ENCODE results near the gene COL6A1. TPM values are rescaled to one million over a fixed set of nuclear protein-coding genes. Genes with fewer than 3 reads are reported as not detected.

COL6A1 gene
- total RNA-seq, 1 donor from 2014 or later: 12.6 TPM

- Mint-ChIP-seq H3K27me3 (ENCODE audit: insufficient read depth, low read depth) (peaks cover 9% of the 10 kb centered on the region), H3K27ac (no peak overlapping the region), H3K4me1 (peaks cover 20% of the 10 kb centered on the region), H3K9me3 (peaks cover 8% of the 10 kb centered on the region), H3K36me3 (peaks cover 2% of the 10 kb centered on the region), H3K4me3 (no peak overlapping the region)
- peaks cover 11% of the 10 kb centered on the region for H3K4me1 ChIP-seq
- no peak overlapping the region for H3K27ac ChIP-seq
- H4K20me1 ChIP-seq (ENCODE audit: low read depth): no peaks in the 10 kb centered on the region
- H3K79me2 ChIP-seq (ENCODE audit: low read depth): no peaks in the 10 kb centered on the region
- H3K9me3 ChIP-seq (ENCODE audit: low read depth): no peaks in the 10 kb centered on the region
- no peak overlapping the region for H3K9ac ChIP-seq
- no peak overlapping the region for H3K4me2 ChIP-seq
- no peaks in the 10 kb centered on the region for H3F3A ChIP-seq (ENCODE audit: low read depth)
- DNase-seq (ENCODE audit: low spot score): no peak
- H3K36me3 ChIP-seq: no peaks in the 10 kb centered on the region
- H2AFZ ChIP-seq (replicated peaks): no peak overlapping the region
- H3K27me3 ChIP-seq: no peaks in the 10 kb centered on the region
- no peak for TF ChIP-seq CTCF (IDR thresholded peaks at IDR 0.05)
- no peak for TF ChIP-seq EZH2 (IDR thresholded peaks at IDR 0.05)
- no peak for TF ChIP-seq EZH2phosphoT487 (IDR thresholded peaks at IDR 0.05)
- H3K4me3 ChIP-seq: no peak overlapping the region
Observed at GRCh38 chr21:46051821-46052675, 70.5 kb downstream of the COL6A1 start.

GRCh38 chr21:46052703-46053651 is 71.4 kb downstream of the COL6A1 start:
- no peaks in the 10 kb centered on the region for H3K36me3 ChIP-seq
- H3K4me1 ChIP-seq: peaks cover 11% of the 10 kb centered on the region
- H3K27me3 ChIP-seq: no peaks in the 10 kb centered on the region
- no peak overlapping the region for H3K4me2 ChIP-seq
- H3K9ac ChIP-seq: no peak overlapping the region
- no peaks in the 10 kb centered on the region for H3K79me2 ChIP-seq (ENCODE audit: low read depth)
- Mint-ChIP-seq H3K9me3 (peaks cover 8% of the 10 kb centered on the region), H3K4me1 (peaks cover 25% of the 10 kb centered on the region), H3K27ac (peak overlapping the region; percentile 53), H3K27me3 (ENCODE audit: insufficient read depth, low read depth) (peaks cover 9% of the 10 kb centered on the region), H3K4me3 (no peak overlapping the region), H3K36me3 (peaks cover 2% of the 10 kb centered on the region)
- H4K20me1 ChIP-seq (ENCODE audit: low read depth): no peaks in the 10 kb centered on the region
- no peak for DNase-seq (ENCODE audit: low spot score)
- no peaks in the 10 kb centered on the region for H3F3A ChIP-seq (ENCODE audit: low read depth)
- H3K4me3 ChIP-seq: no peak overlapping the region
- no peak overlapping the region for H2AFZ ChIP-seq (replicated peaks)
- no peaks in the 10 kb centered on the region for H3K9me3 ChIP-seq (ENCODE audit: low read depth)
- no peak overlapping the region for H3K27ac ChIP-seq
- no peak for TF ChIP-seq EZH2 (IDR thresholded peaks at IDR 0.05)
- TF ChIP-seq EZH2phosphoT487 (IDR thresholded peaks at IDR 0.05): no peak
- no peak for TF ChIP-seq CTCF (IDR thresholded peaks at IDR 0.05)

GRCh38 chr21:46054031-46054430 is 72.5 kb downstream of the COL6A1 start:
- Histone ChIP-seq H3K4me2 (no peak overlapping the region), H3K27ac (no peak overlapping the region), H3K79me2 (ENCODE audit: low read depth) (no peaks in the 10 kb centered on the region), H4K20me1 (ENCODE audit: low read depth) (no peaks in the 10 kb centered on the region), H3K9me3 (ENCODE audit: low read depth) (no peaks in the 10 kb centered on the region), H3F3A (ENCODE audit: low read depth) (no peaks in the 10 kb centered on the region), H2AFZ (replicated peaks) (no peak overlapping the region), H3K4me3 (no peak overlapping the region), H3K27me3 (no peaks in the 10 kb centered on the region), H3K4me1 (peaks cover 10% of the 10 kb centered on the region), H3K9ac (no peak overlapping the region), H3K36me3 (no peaks in the 10 kb centered on the region)
- peak overlapping the region; percentile 53 for H3K4me3 Mint-ChIP-seq
- no peak for DNase-seq (ENCODE audit: low spot score)
- H3K4me1 Mint-ChIP-seq: peaks cover 25% of the 10 kb centered on the region
- H3K27ac Mint-ChIP-seq: peak overlapping the region; percentile 95
- H3K27me3 Mint-ChIP-seq (ENCODE audit: insufficient read depth, low read depth): peaks cover 15% of the 10 kb centered on the region
- H3K36me3 Mint-ChIP-seq: peaks cover 5% of the 10 kb centered on the region
- peaks cover 12% of the 10 kb centered on the region for H3K9me3 Mint-ChIP-seq
- no peak for TF ChIP-seq CTCF (IDR thresholded peaks at IDR 0.05)
- no peak for TF ChIP-seq EZH2 (IDR thresholded peaks at IDR 0.05)
- no peak for TF ChIP-seq EZH2phosphoT487 (IDR thresholded peaks at IDR 0.05)

Data from neural progenitor cell (in vitro differentiated cells).